H1 (cell line): ENCODE measurements around the gene KERA. TPM values are rescaled to one million over a fixed set of nuclear protein-coding genes. Genes with fewer than 3 reads are reported as not detected.

ENCODE experiments used
- CTCF ChIA-PET: fragments of 300-600 bp; sonication (Branson Sonifier 250); formaldehyde crosslinking; loops from one replicate; lab custom pipeline; 2021; ENCODE audit not compliant: partially characterized antibody; lab: Charles Lee
- POLR2A ChIA-PET: fragments of 300-600 bp; sonication (Branson Sonifier 250); formaldehyde crosslinking; loops from one replicate; lab custom pipeline; 2021; ENCODE audit warnings: inconsistent platforms; ENCODE audit not compliant: partially characterized antibody; lab: Charles Lee
- DNase-seq, 2 experiments: peaks; one replicate each; pipeline versions ENCODE4 v3.0.0 to v3.0.0-alpha.2; 2010 to 2022; ENCODE audit warnings: low spot score in 2 of 2, low read depth in 1 of 2, mixed read lengths in 1 of 2
- FAIRE-seq: peaks from 2 replicates; lab custom pipeline; 2011; peaks lifted over from hg19 to GRCh38; lab: Jason Lieb, UNC
- H2AFZ ChIP-seq: 2 replicates; pipeline ENCODE4 v1.8.1; 2012; ENCODE audit warnings: low read length, inconsistent platforms
- H2AK5ac ChIP-seq: 2 replicates; pipeline ENCODE4 v1.6.1; 2013; ENCODE audit warnings: low read depth, low read length
- H2BK120ac ChIP-seq: replicated peaks from 2 replicates; pipeline ENCODE3; 2013; ENCODE audit warnings: low read depth, low read length, inconsistent platforms
- H2BK12ac ChIP-seq: 2 replicates; pipeline ENCODE4 v1.6.1; 2013; ENCODE audit warnings: low read depth, low read length
- H2BK15ac ChIP-seq: 2 replicates; pipeline ENCODE4 v1.6.1; 2013; ENCODE audit warnings: low read length
- H2BK20ac ChIP-seq: 2 replicates; pipeline ENCODE4 v1.6.1; 2013; ENCODE audit warnings: low read length
- H2BK5ac ChIP-seq: 2 replicates; pipeline ENCODE4 v1.6.1; 2013; ENCODE audit warnings: low read depth, low read length
- H3K14ac ChIP-seq: 2 replicates; pipeline ENCODE4 v1.6.1; 2013; ENCODE audit warnings: inconsistent platforms; ENCODE audit not compliant: insufficient read length
- H3K18ac ChIP-seq: 2 replicates; pipeline ENCODE4 v1.6.1; 2013; ENCODE audit warnings: low read length; ENCODE audit errors: extremely low read depth
- H3K23ac ChIP-seq: 2 replicates; pipeline ENCODE4 v1.6.1; 2013; ENCODE audit warnings: inconsistent platforms; ENCODE audit not compliant: insufficient read length
- H3K23me2 ChIP-seq: 2 replicates; pipeline ENCODE4 v1.6.1; 2013; ENCODE audit warnings: low read depth, low read length
- H3K27ac ChIP-seq: 2 replicates; pipeline ENCODE4 v1.6.1; 2011; ENCODE audit warnings: low read depth, low read length, inconsistent platforms
- H3K27me3 ChIP-seq, 4 experiments: replicated peaks in 1 of 4; 1 replicate in 1 of 4; 2 replicates in 3 of 4; pipeline versions ENCODE4 v1.6.1 to v1.8.1; 2011 to 2013; ENCODE audit warnings: low read length in 3 of 4, mild to moderate bottlenecking in 3 of 4, inconsistent platforms in 2 of 4, mixed read lengths in 2 of 4, moderate library complexity in 1 of 4; ENCODE audit not compliant: control insufficient read depth in 3 of 4, insufficient read depth in 3 of 4; ENCODE audit errors: extremely low read depth in 1 of 4
- H3K36me3 ChIP-seq, 4 experiments: 2 replicates each; pipeline versions ENCODE4 v1.6.1 to v1.8.1; 2011 to 2013; ENCODE audit warnings: mild to moderate bottlenecking in 4 of 4, low read length in 3 of 4, moderate library complexity in 2 of 4, control low read depth in 1 of 4, inconsistent platforms in 1 of 4; ENCODE audit not compliant: insufficient read depth in 4 of 4, control insufficient read depth in 2 of 4
- H3K4ac ChIP-seq: replicated peaks from 2 replicates; pipeline ENCODE3; 2013; ENCODE audit warnings: low read length, low read depth, mixed read lengths, inconsistent platforms; ENCODE audit not compliant: insufficient read length
- H3K4me1 ChIP-seq, 4 experiments: replicated peaks in 1 of 4; 1 replicate in 1 of 4; 2 replicates in 3 of 4; pipeline versions ENCODE4 v1.6.1 to v1.8.1; 2011 to 2013; ENCODE audit warnings: low read length in 3 of 4, inconsistent platforms in 2 of 4, mixed read lengths in 1 of 4; ENCODE audit not compliant: insufficient read depth in 4 of 4, control insufficient read depth in 3 of 4
- H3K4me2 ChIP-seq, 2 experiments: 2 replicates each; pipeline versions ENCODE4 v1.6.1 to v1.8.1; 2011 to 2013; ENCODE audit warnings: low read depth in 2 of 2, low read length in 2 of 2, control low read depth in 1 of 2, inconsistent platforms in 1 of 2, mild to moderate bottlenecking in 1 of 2; ENCODE audit not compliant: insufficient read depth in 1 of 2
- H3K4me3 ChIP-seq, 4 experiments: fragments of 200-600, 300-600 bp in 1 of 4; sonication (generic), shearing (Covaris generic), sonication (Bioruptor Twin) in 1 of 4; 2 replicates each; pipeline versions ENCODE4 v1.5.1 to v1.8.1; 2011 to 2016; ENCODE audit warnings: low read length in 4 of 4, low read depth in 3 of 4, control low read depth in 2 of 4, inconsistent platforms in 2 of 4, mild to moderate bottlenecking in 2 of 4, mixed read lengths in 1 of 4, moderate library complexity in 1 of 4; ENCODE audit not compliant: insufficient read depth in 2 of 4; ENCODE audit errors: extremely low read depth in 1 of 4
- H3K56ac ChIP-seq: replicated peaks from 2 replicates; pipeline ENCODE3; 2013; ENCODE audit warnings: low read depth, mild to moderate bottlenecking, mixed read lengths, low read length, inconsistent platforms; ENCODE audit not compliant: insufficient read length
- H3K79me1 ChIP-seq: 2 replicates; pipeline ENCODE4 v1.6.1; 2013; ENCODE audit warnings: low read depth, low read length, control low read depth
- H3K79me2 ChIP-seq, 2 experiments: 2 replicates each; pipeline versions ENCODE4 v1.6.1 to v1.8.1; 2012 to 2013; ENCODE audit warnings: low read length in 2 of 2, mild to moderate bottlenecking in 2 of 2, inconsistent platforms in 1 of 2; ENCODE audit not compliant: insufficient read depth in 2 of 2, control insufficient read depth in 1 of 2
- H3K9ac ChIP-seq, 4 experiments: replicated peaks in 1 of 4; 1 replicate in 1 of 4; 2 replicates in 3 of 4; pipeline versions ENCODE4 v1.6.1 to v1.8.1; 2011 to 2013; ENCODE audit warnings: low read depth in 3 of 4, low read length in 3 of 4, control low read depth in 2 of 4, mild to moderate bottlenecking in 2 of 4, moderate library complexity in 2 of 4, inconsistent platforms in 1 of 4; ENCODE audit errors: extremely low read depth in 1 of 4
- H3K9me3 ChIP-seq, 2 experiments: 2 replicates each; pipeline versions ENCODE4 v1.6.1 to v1.8.1; 2012 to 2013; ENCODE audit warnings: mild to moderate bottlenecking in 2 of 2, moderate library complexity in 2 of 2, control low read depth in 1 of 2, inconsistent platforms in 1 of 2, low read depth in 1 of 2, low read length in 1 of 2, mixed read lengths in 1 of 2; ENCODE audit not compliant: insufficient read depth in 2 of 2
- H4K20me1 ChIP-seq, 2 experiments: replicated peaks in 1 of 2; 2 replicates each; pipeline versions ENCODE3 to v1.8.1; 2011 to 2013; ENCODE audit warnings: inconsistent platforms in 2 of 2, low read length in 2 of 2, mild to moderate bottlenecking in 1 of 2; ENCODE audit not compliant: insufficient read depth in 2 of 2, control insufficient read depth in 1 of 2
- H4K5ac ChIP-seq: 2 replicates; pipeline ENCODE4 v1.6.1; 2013; ENCODE audit warnings: low read length, low read depth, mixed read lengths, inconsistent platforms; ENCODE audit not compliant: insufficient read length
- H4K8ac ChIP-seq: 2 replicates; pipeline ENCODE4 v1.8.0; 2013; ENCODE audit warnings: mild to moderate bottlenecking, moderate library complexity, low read length, inconsistent platforms; ENCODE audit not compliant: insufficient read depth; ENCODE audit errors: extremely low read depth
- H4K91ac ChIP-seq: replicated peaks from 2 replicates; pipeline ENCODE3; 2013; ENCODE audit warnings: low read length, mixed read lengths, inconsistent platforms; ENCODE audit not compliant: insufficient read length
- ASH2L ChIP-seq: fragments of 200-600, 300-600 bp; sonication (generic); IDR thresholded peaks from one replicate; pipeline ENCODE4 v1.7.1; 2017; ENCODE audit warnings: low read length
- ATF2 ChIP-seq: IDR thresholded peaks from 2 replicates; pipeline ENCODE4 v1.6.1; 2012; ENCODE audit warnings: low read length, inconsistent platforms
- CHD2 ChIP-seq: IDR thresholded peaks from 2 replicates; pipeline ENCODE4 v1.6.1; 2012; ENCODE audit warnings: low read length, improper control_type of control experiment
- GTF2F1 ChIP-seq: IDR thresholded peaks from 2 replicates; pipeline ENCODE4 v1.6.1; 2012; ENCODE audit warnings: low read depth, low read length, improper control_type of control experiment, borderline replicate concordance
- KDM5A ChIP-seq: fragments of 200-600 bp; IDR thresholded peaks from 2 replicates; pipeline ENCODE4 v1.7.1; 2012; ENCODE audit warnings: mild to moderate bottlenecking, low read length, inconsistent platforms, mixed read lengths
- MAFK ChIP-seq: IDR thresholded peaks from 2 replicates; pipeline ENCODE4 v1.6.1; 2012; ENCODE audit warnings: low read depth, mild to moderate bottlenecking, improper control_type of control experiment, low read length
- POLR2A ChIP-seq, 2 experiments: IDR thresholded peaks; 1 replicate in 1 of 2; 2 replicates in 1 of 2; pipeline ENCODE4 v1.6.1; 2011; ENCODE audit warnings: low read depth in 2 of 2, low read length in 2 of 2, mild to moderate bottlenecking in 2 of 2; ENCODE audit errors: control extremely low read depth in 1 of 2
- SIRT6 ChIP-seq: IDR thresholded peaks from one replicate; pipeline ENCODE4 v1.7.1; 2012; ENCODE audit warnings: low read length, inconsistent platforms
- SP4 ChIP-seq: IDR thresholded peaks from 2 replicates; pipeline ENCODE4 v1.6.1; 2012; ENCODE audit warnings: low read length, inconsistent platforms
- TBP ChIP-seq: IDR thresholded peaks from 2 replicates; pipeline ENCODE4 v1.6.1; 2011; ENCODE audit warnings: low read depth, low read length, improper control_type of control experiment
- TEAD4 ChIP-seq: IDR thresholded peaks from 2 replicates; pipeline ENCODE4 v1.6.1; 2012; ENCODE audit warnings: low read depth, low read length, inconsistent platforms, mixed read lengths
- WGBS, 2 experiments: shearing (Covaris generic) in 1 of 2; methylation state at CpG; one replicate each; pipeline versions ENCODE4 v1.1.6 to v1.1.7; 2013 to 2015; ENCODE audit warnings: low lambda C conversion rate in 2 of 2, mixed read lengths in 2 of 2, inconsistent platforms in 1 of 2, low coverage in 1 of 2, missing lambda C conversion rate in 1 of 2; ENCODE audit not compliant: insufficient replicate concordance in 2 of 2, insufficient coverage in 1 of 2, insufficient read length in 1 of 2; ENCODE audit errors: extremely low coverage in 1 of 2, missing lambda C conversion rate in 1 of 2; 5-methylcytosine and 5-hydroxymethylcytosine counted together
- polyA plus RNA-seq, 7 experiments: library from polyadenylated mRNA; depleted of rRNA in 3 of 7; stranded (reverse) in 5 of 7; unstranded in 2 of 7; fragments of >200 nt in 5 of 7; fragments of 200-250 nt in 2 of 7; gene quantifications; 1 replicate in 5 of 7; 2 replicates in 1 of 7; 4 replicates in 1 of 7; pipeline versions ENCODE4 v1.2.1 to v1.2.3, GENCODE V29; 2011 to 2013; ENCODE audit warnings: missing spikeins in 2 of 7, mixed read lengths in 2 of 7
- total RNA-seq: library from RNA; stranded (reverse); fragmentation: NEBNext Ultra II Directional; extraction: Animal tissue kit (Norgen Biotek cat#: 25700); gene quantifications from 2 replicates; pipeline ENCODE4 v1.2.1, GENCODE V29; 2021

Gene KERA
- total and polyA plus RNA-seq, 2 of the 8 experiments (the other 6 are each of a cell fraction or from before 2014, with no cell fraction given) = not detected

DNA sequence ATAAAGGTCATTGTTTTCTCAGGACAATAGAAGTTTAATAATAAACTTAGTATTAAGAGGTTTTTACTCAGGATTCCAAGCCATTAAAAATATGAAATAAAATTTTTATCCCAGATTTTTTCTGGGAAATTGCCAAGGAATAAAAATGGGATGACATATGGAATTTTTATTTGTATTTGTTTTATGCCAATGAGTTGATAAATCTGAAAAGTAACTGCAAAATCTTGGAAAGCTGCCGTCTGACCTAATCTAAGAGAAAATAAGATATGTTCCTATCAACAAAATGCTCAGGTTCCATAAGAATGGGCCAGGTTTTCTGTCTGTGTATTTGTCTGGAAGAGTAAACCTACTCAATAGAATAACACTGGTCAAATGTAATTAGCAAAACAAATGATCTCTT is 22.2 kb upstream of the KERA start:
- H4K5ac ChIP-seq = no peak overlapping the region
- H3K18ac ChIP-seq = no peak overlapping the region
- no peaks in the 10 kb centered on the region for H3K36me3 ChIP-seq
- H2BK12ac ChIP-seq = no peak overlapping the region
- no peak overlapping the region for H2BK5ac ChIP-seq
- DNase-seq (no peak), FAIRE-seq (no peak)
- no peaks in the 10 kb centered on the region; the same call in 1 of the 2 replicates for H3K23me2 ChIP-seq
- no peak overlapping the region for H3K14ac ChIP-seq
- no peak overlapping the region for H2AFZ ChIP-seq
- H3K56ac ChIP-seq = no peak overlapping the region
- no peak overlapping the region for H2BK20ac ChIP-seq
- no peaks in the 10 kb centered on the region for H3K9me3 ChIP-seq
- 80% methylated on average over 1 of the region's 1 CpG; no CpG with 5 or more reads in 1 of the 2 experiments for WGBS, 2 experiments
- H3K27me3 ChIP-seq = no peaks in the 10 kb centered on the region
- H3K4me1 ChIP-seq = no peaks in the 10 kb centered on the region
- ChIA-PET CTCF (interaction anchor here (1.1 to 1.9 kb wide), 2 partner anchors 29 to 140 kb away, joined by 3 to 7 read pairs; no protein-coding TSS in a partner anchor), POLR2A (no interaction called here)
- no peaks in the 10 kb centered on the region for H4K20me1 ChIP-seq
- H3K4me2 ChIP-seq = no peak overlapping the region
- H2BK15ac ChIP-seq = no peak overlapping the region
- no peaks in the 10 kb centered on the region for H3K79me1 ChIP-seq
- H3K23ac ChIP-seq = no peak overlapping the region
- H4K91ac ChIP-seq = no peak overlapping the region
- H3K4ac ChIP-seq = no peak overlapping the region
- no peak overlapping the region for H4K8ac ChIP-seq
- no peak overlapping the region for H3K9ac ChIP-seq
- H3K79me2 ChIP-seq = no peaks in the 10 kb centered on the region
- H2BK120ac ChIP-seq = no peak overlapping the region
- H3K27ac ChIP-seq = no peak overlapping the region
- no peak overlapping the region for H2AK5ac ChIP-seq
- H3K4me3 ChIP-seq = no peak overlapping the region
- TF ChIP-seq POLR2A (IDR thresholded peaks at IDR 0.05; ENCODE audit: control extremely low read depth in 1 of 2, low read depth in 2 of 2, low read length in 2 of 2) = no peak
- no peak for TF ChIP-seq KDM5A
- no peak for TF ChIP-seq ASH2L
- no peak for TF ChIP-seq SIRT6
- TF ChIP-seq SP4 = no peak
- no peak for TF ChIP-seq ATF2
- no peak for TF ChIP-seq TEAD4
- TF ChIP-seq CHD2 = no peak
- no peak for TF ChIP-seq MAFK
- no peak for TF ChIP-seq GTF2F1
- no peak for TF ChIP-seq TBP
